Measurements from ENCODE around the gene MARCHF10.

- no peak for TF ChIP-seq CTCF (IDR thresholded peaks at IDR 0.05)
- TF ChIP-seq POLR2A (IDR thresholded peaks at IDR 0.05), result no peak
Measured at GRCh38 chr17:62760945-62761267, 47.2 kb downstream of the MARCHF10 start.
